H1 (cell line): Measurements from ENCODE around the gene MMP24OS. TPM values are rescaled to one million over a fixed set of nuclear protein-coding genes. Genes with fewer than 3 reads are reported as not detected.

Source experiments
- CTCF ChIA-PET: fragments of 300-600 bp; sonication (Branson Sonifier 250); formaldehyde crosslinking; loops from one replicate; lab custom pipeline; 2021; ENCODE audit not compliant: partially characterized antibody; lab: Charles Lee
- POLR2A ChIA-PET: fragments of 300-600 bp; sonication (Branson Sonifier 250); formaldehyde crosslinking; loops from one replicate; lab custom pipeline; 2021; ENCODE audit warnings: inconsistent platforms; ENCODE audit not compliant: partially characterized antibody; lab: Charles Lee
- DNase-seq, 2 experiments: peaks; one replicate each; pipeline versions ENCODE4 v3.0.0 to v3.0.0-alpha.2; 2010 to 2022; ENCODE audit warnings: low spot score in 2 of 2, low read depth in 1 of 2, mixed read lengths in 1 of 2
- FAIRE-seq: peaks from 2 replicates; lab custom pipeline; 2011; peaks lifted over from hg19 to GRCh38; lab: Jason Lieb, UNC
- H2AFZ ChIP-seq: 2 replicates; pipeline ENCODE4 v1.8.1; 2012; ENCODE audit warnings: low read length, inconsistent platforms
- H2AK5ac ChIP-seq: 2 replicates; pipeline ENCODE4 v1.6.1; 2013; ENCODE audit warnings: low read depth, low read length
- H2BK120ac ChIP-seq: replicated peaks from 2 replicates; pipeline ENCODE3; 2013; ENCODE audit warnings: low read depth, low read length, inconsistent platforms
- H2BK12ac ChIP-seq: 2 replicates; pipeline ENCODE4 v1.6.1; 2013; ENCODE audit warnings: low read depth, low read length
- H2BK15ac ChIP-seq: 2 replicates; pipeline ENCODE4 v1.6.1; 2013; ENCODE audit warnings: low read length
- H2BK20ac ChIP-seq: 2 replicates; pipeline ENCODE4 v1.6.1; 2013; ENCODE audit warnings: low read length
- H2BK5ac ChIP-seq: 2 replicates; pipeline ENCODE4 v1.6.1; 2013; ENCODE audit warnings: low read depth, low read length
- H3K14ac ChIP-seq: 2 replicates; pipeline ENCODE4 v1.6.1; 2013; ENCODE audit warnings: inconsistent platforms; ENCODE audit not compliant: insufficient read length
- H3K18ac ChIP-seq: 2 replicates; pipeline ENCODE4 v1.6.1; 2013; ENCODE audit warnings: low read length; ENCODE audit errors: extremely low read depth
- H3K23ac ChIP-seq: 2 replicates; pipeline ENCODE4 v1.6.1; 2013; ENCODE audit warnings: inconsistent platforms; ENCODE audit not compliant: insufficient read length
- H3K23me2 ChIP-seq: 2 replicates; pipeline ENCODE4 v1.6.1; 2013; ENCODE audit warnings: low read depth, low read length
- H3K27ac ChIP-seq: 2 replicates; pipeline ENCODE4 v1.6.1; 2011; ENCODE audit warnings: low read depth, low read length, inconsistent platforms
- H3K27me3 ChIP-seq, 4 experiments: replicated peaks in 1 of 4; 1 replicate in 1 of 4; 2 replicates in 3 of 4; pipeline versions ENCODE4 v1.6.1 to v1.8.1; 2011 to 2013; ENCODE audit warnings: low read length in 3 of 4, mild to moderate bottlenecking in 3 of 4, inconsistent platforms in 2 of 4, mixed read lengths in 2 of 4, moderate library complexity in 1 of 4; ENCODE audit not compliant: control insufficient read depth in 3 of 4, insufficient read depth in 3 of 4; ENCODE audit errors: extremely low read depth in 1 of 4
- H3K36me3 ChIP-seq, 4 experiments: 2 replicates each; pipeline versions ENCODE4 v1.6.1 to v1.8.1; 2011 to 2013; ENCODE audit warnings: mild to moderate bottlenecking in 4 of 4, low read length in 3 of 4, moderate library complexity in 2 of 4, control low read depth in 1 of 4, inconsistent platforms in 1 of 4; ENCODE audit not compliant: insufficient read depth in 4 of 4, control insufficient read depth in 2 of 4
- H3K4ac ChIP-seq: replicated peaks from 2 replicates; pipeline ENCODE3; 2013; ENCODE audit warnings: low read length, low read depth, mixed read lengths, inconsistent platforms; ENCODE audit not compliant: insufficient read length
- H3K4me1 ChIP-seq, 4 experiments: replicated peaks in 1 of 4; 1 replicate in 1 of 4; 2 replicates in 3 of 4; pipeline versions ENCODE4 v1.6.1 to v1.8.1; 2011 to 2013; ENCODE audit warnings: low read length in 3 of 4, inconsistent platforms in 2 of 4, mixed read lengths in 1 of 4; ENCODE audit not compliant: insufficient read depth in 4 of 4, control insufficient read depth in 3 of 4
- H3K4me2 ChIP-seq, 2 experiments: 2 replicates each; pipeline versions ENCODE4 v1.6.1 to v1.8.1; 2011 to 2013; ENCODE audit warnings: low read depth in 2 of 2, low read length in 2 of 2, control low read depth in 1 of 2, inconsistent platforms in 1 of 2, mild to moderate bottlenecking in 1 of 2; ENCODE audit not compliant: insufficient read depth in 1 of 2
- H3K4me3 ChIP-seq, 4 experiments: fragments of 200-600, 300-600 bp in 1 of 4; sonication (generic), shearing (Covaris generic), sonication (Bioruptor Twin) in 1 of 4; 2 replicates each; pipeline versions ENCODE4 v1.5.1 to v1.8.1; 2011 to 2016; ENCODE audit warnings: low read length in 4 of 4, low read depth in 3 of 4, control low read depth in 2 of 4, inconsistent platforms in 2 of 4, mild to moderate bottlenecking in 2 of 4, mixed read lengths in 1 of 4, moderate library complexity in 1 of 4; ENCODE audit not compliant: insufficient read depth in 2 of 4; ENCODE audit errors: extremely low read depth in 1 of 4
- H3K56ac ChIP-seq: replicated peaks from 2 replicates; pipeline ENCODE3; 2013; ENCODE audit warnings: low read depth, mild to moderate bottlenecking, mixed read lengths, low read length, inconsistent platforms; ENCODE audit not compliant: insufficient read length
- H3K79me1 ChIP-seq: 2 replicates; pipeline ENCODE4 v1.6.1; 2013; ENCODE audit warnings: low read depth, low read length, control low read depth
- H3K79me2 ChIP-seq, 2 experiments: 2 replicates each; pipeline versions ENCODE4 v1.6.1 to v1.8.1; 2012 to 2013; ENCODE audit warnings: low read length in 2 of 2, mild to moderate bottlenecking in 2 of 2, inconsistent platforms in 1 of 2; ENCODE audit not compliant: insufficient read depth in 2 of 2, control insufficient read depth in 1 of 2
- H3K9ac ChIP-seq, 4 experiments: replicated peaks in 1 of 4; 1 replicate in 1 of 4; 2 replicates in 3 of 4; pipeline versions ENCODE4 v1.6.1 to v1.8.1; 2011 to 2013; ENCODE audit warnings: low read depth in 3 of 4, low read length in 3 of 4, control low read depth in 2 of 4, mild to moderate bottlenecking in 2 of 4, moderate library complexity in 2 of 4, inconsistent platforms in 1 of 4; ENCODE audit errors: extremely low read depth in 1 of 4
- H3K9me3 ChIP-seq, 2 experiments: 2 replicates each; pipeline versions ENCODE4 v1.6.1 to v1.8.1; 2012 to 2013; ENCODE audit warnings: mild to moderate bottlenecking in 2 of 2, moderate library complexity in 2 of 2, control low read depth in 1 of 2, inconsistent platforms in 1 of 2, low read depth in 1 of 2, low read length in 1 of 2, mixed read lengths in 1 of 2; ENCODE audit not compliant: insufficient read depth in 2 of 2
- H4K20me1 ChIP-seq, 2 experiments: replicated peaks in 1 of 2; 2 replicates each; pipeline versions ENCODE3 to v1.8.1; 2011 to 2013; ENCODE audit warnings: inconsistent platforms in 2 of 2, low read length in 2 of 2, mild to moderate bottlenecking in 1 of 2; ENCODE audit not compliant: insufficient read depth in 2 of 2, control insufficient read depth in 1 of 2
- H4K5ac ChIP-seq: 2 replicates; pipeline ENCODE4 v1.6.1; 2013; ENCODE audit warnings: low read length, low read depth, mixed read lengths, inconsistent platforms; ENCODE audit not compliant: insufficient read length
- H4K8ac ChIP-seq: 2 replicates; pipeline ENCODE4 v1.8.0; 2013; ENCODE audit warnings: mild to moderate bottlenecking, moderate library complexity, low read length, inconsistent platforms; ENCODE audit not compliant: insufficient read depth; ENCODE audit errors: extremely low read depth
- H4K91ac ChIP-seq: replicated peaks from 2 replicates; pipeline ENCODE3; 2013; ENCODE audit warnings: low read length, mixed read lengths, inconsistent platforms; ENCODE audit not compliant: insufficient read length
- CBX5 ChIP-seq: fragments of 300-800, 300-1000 bp; sonication (generic); IDR thresholded peaks from 2 replicates; pipeline ENCODE4 v1.7.1; 2016; ENCODE audit warnings: antibody characterized with exemption, low read length, low read depth
- GTF2F1 ChIP-seq: IDR thresholded peaks from 2 replicates; pipeline ENCODE4 v1.6.1; 2012; ENCODE audit warnings: low read depth, low read length, improper control_type of control experiment, borderline replicate concordance
- JUN ChIP-seq: IDR thresholded peaks from 2 replicates; pipeline ENCODE4 v1.6.1; 2011; ENCODE audit warnings: low read depth, mild to moderate bottlenecking, improper control_type of control experiment, low read length
- JUND ChIP-seq: IDR thresholded peaks from 2 replicates; pipeline ENCODE4 v1.6.1; 2011; ENCODE audit warnings: mild to moderate bottlenecking, improper control_type of control experiment, low read length
- POLR2A ChIP-seq, 2 experiments: IDR thresholded peaks; 1 replicate in 1 of 2; 2 replicates in 1 of 2; pipeline ENCODE4 v1.6.1; 2011; ENCODE audit warnings: low read depth in 2 of 2, low read length in 2 of 2, mild to moderate bottlenecking in 2 of 2; ENCODE audit errors: control extremely low read depth in 1 of 2
- RAD21 ChIP-seq, 2 experiments: IDR thresholded peaks in 1 of 2; conservative IDR thresholded peaks in 1 of 2; 2 replicates each; pipeline ENCODE4 v1.6.1; 2011; ENCODE audit warnings: low read depth in 2 of 2, low read length in 2 of 2, improper control_type of control experiment in 1 of 2, inconsistent platforms in 1 of 2, mild to moderate bottlenecking in 1 of 2, moderate library complexity in 1 of 2
- SP1 ChIP-seq: IDR thresholded peaks from 2 replicates; pipeline ENCODE4 v1.6.1; 2011; ENCODE audit warnings: low read depth, low read length
- TCF12 ChIP-seq: IDR thresholded peaks from 2 replicates; pipeline ENCODE4 v1.6.1; 2011; ENCODE audit warnings: low read depth, mild to moderate bottlenecking, low read length
- WGBS, 2 experiments: shearing (Covaris generic) in 1 of 2; methylation state at CpG; one replicate each; pipeline versions ENCODE4 v1.1.6 to v1.1.7; 2013 to 2015; ENCODE audit warnings: low lambda C conversion rate in 2 of 2, mixed read lengths in 2 of 2, inconsistent platforms in 1 of 2, low coverage in 1 of 2, missing lambda C conversion rate in 1 of 2; ENCODE audit not compliant: insufficient replicate concordance in 2 of 2, insufficient coverage in 1 of 2, insufficient read length in 1 of 2; ENCODE audit errors: extremely low coverage in 1 of 2, missing lambda C conversion rate in 1 of 2; 5-methylcytosine and 5-hydroxymethylcytosine counted together
- polyA plus RNA-seq, 7 experiments: library from polyadenylated mRNA; depleted of rRNA in 3 of 7; stranded (reverse) in 5 of 7; unstranded in 2 of 7; fragments of >200 nt in 5 of 7; fragments of 200-250 nt in 2 of 7; gene quantifications; 1 replicate in 5 of 7; 2 replicates in 1 of 7; 4 replicates in 1 of 7; pipeline versions ENCODE4 v1.2.1 to v1.2.3, GENCODE V29; 2011 to 2013; ENCODE audit warnings: missing spikeins in 2 of 7, mixed read lengths in 2 of 7
- total RNA-seq: library from RNA; stranded (reverse); fragmentation: NEBNext Ultra II Directional; extraction: Animal tissue kit (Norgen Biotek cat#: 25700); gene quantifications from 2 replicates; pipeline ENCODE4 v1.2.1, GENCODE V29; 2021

Gene MMP24OS
- total and polyA plus RNA-seq, 2 of the 8 experiments (the other 6 are each of a cell fraction or from before 2014, with no cell fraction given), result 19.0 to 21.3 TPM

DNA sequence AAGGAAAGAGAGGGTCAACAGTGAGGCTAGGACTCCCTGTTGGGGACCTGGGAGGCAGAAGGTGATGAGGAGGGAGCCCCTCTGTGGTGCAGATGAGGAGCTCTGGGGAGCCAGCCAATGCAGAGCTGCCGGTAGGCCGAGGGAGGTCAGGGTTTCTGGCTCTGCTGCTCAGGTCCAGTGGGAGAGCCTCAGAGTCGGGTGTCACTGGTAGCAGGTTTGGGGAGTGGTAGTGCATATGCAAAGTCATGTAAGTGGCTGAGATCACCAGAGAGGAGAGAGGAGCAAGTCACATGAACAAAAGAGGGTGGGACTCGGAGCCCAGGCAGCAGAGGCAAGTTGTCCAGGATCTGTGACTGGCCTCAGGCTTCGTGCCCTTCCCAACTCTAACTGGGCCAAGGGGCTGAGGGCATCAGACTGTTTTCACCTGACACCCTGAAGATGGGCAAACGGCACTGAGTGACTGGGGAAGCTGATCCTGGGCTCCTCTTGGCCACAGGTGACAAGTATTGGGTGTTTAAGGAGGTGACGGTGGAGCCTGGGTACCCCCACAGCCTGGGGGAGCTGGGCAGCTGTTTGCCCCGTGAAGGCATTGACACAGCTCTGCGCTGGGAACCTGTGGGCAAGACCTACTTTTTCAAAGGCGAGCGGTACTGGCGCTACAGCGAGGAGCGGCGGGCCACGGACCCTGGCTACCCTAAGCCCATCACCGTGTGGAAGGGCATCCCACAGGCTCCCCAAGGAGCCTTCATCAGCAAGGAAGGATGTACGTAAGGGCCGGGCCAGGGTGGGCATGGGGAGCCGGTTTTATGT lies 6.6 kb downstream of the MMP24OS start:
- H3K9me3 ChIP-seq, result no peaks in the 10 kb centered on the region
- H4K8ac ChIP-seq, result no peak overlapping the region
- no peak overlapping the region for H2BK5ac ChIP-seq
- no peak overlapping the region for H3K27ac ChIP-seq
- ChIA-PET POLR2A (interaction anchor here (0.6 to 7.9 kb wide), 6 partner anchors 5 to 124 kb away, joined by 3 to 98 read pairs (median 4); partner anchors contain the start of genes EDEM2 and EIF6), CTCF (interaction anchor here (0.7 to 11.5 kb wide), 11 partner anchors 20 to 397 kb away, joined by 3 to 135 read pairs (median 5); partner anchors contain the start of gene EDEM2)
- DNase-seq (no peak), FAIRE-seq (no peak)
- H3K4me1 ChIP-seq, result peaks cover 0 to 6% (median 2%) of the 10 kb centered on the region in 4 experiments; a peak in 3 of 7 replicates
- no peak overlapping the region for H3K4me3 ChIP-seq
- no peak overlapping the region for H2AFZ ChIP-seq
- no peaks in the 10 kb centered on the region for H3K23me2 ChIP-seq
- H2BK120ac ChIP-seq, result no peak overlapping the region
- no peak overlapping the region for H2AK5ac ChIP-seq
- no peak overlapping the region; the same call in 1 of the 2 replicates for H3K18ac ChIP-seq
- H3K27me3 ChIP-seq, result no peaks in the 10 kb centered on the region
- H2BK20ac ChIP-seq, result no peak overlapping the region
- H3K23ac ChIP-seq, result no peak overlapping the region
- WGBS, 2 experiments, result 90% methylated on average over 20 of the region's 20 CpGs; no CpG with 5 or more reads in 1 of the 2 experiments
- no peaks in the 10 kb centered on the region; the same call in 1 of the 2 replicates for H3K79me1 ChIP-seq
- H3K4ac ChIP-seq, result no peak overlapping the region
- peaks cover 0 to 12% (median 0%) of the 10 kb centered on the region in 4 experiments; a peak in 3 of 8 replicates for H3K36me3 ChIP-seq
- no peak overlapping the region for H3K9ac ChIP-seq
- no peaks in the 10 kb centered on the region for H3K79me2 ChIP-seq
- H4K91ac ChIP-seq, result no peak overlapping the region
- no peak overlapping the region for H3K14ac ChIP-seq
- H3K4me2 ChIP-seq, result no peak overlapping the region
- H4K5ac ChIP-seq, result no peak overlapping the region
- no peak overlapping the region for H2BK15ac ChIP-seq
- no peak overlapping the region for H3K56ac ChIP-seq
- H2BK12ac ChIP-seq, result peak overlapping the region; percentile 43; the same call in 1 of the 2 replicates
- H4K20me1 ChIP-seq, result no peaks in the 10 kb centered on the region
- TF ChIP-seq JUN (no peak), TCF12 (no peak), SP1 (no peak), RAD21 (IDR thresholded peaks at IDR 0.05 in 1 of 2, conservative IDR thresholded peaks at IDR 0.05 in 1 of 2; ENCODE audit: low read depth in 2 of 2, low read length in 2 of 2) (no peak), POLR2A (IDR thresholded peaks at IDR 0.05; ENCODE audit: control extremely low read depth in 1 of 2, low read depth in 2 of 2, low read length in 2 of 2) (no peak), GTF2F1 (no peak), JUND (no peak), CBX5 (no peak)
